Forelimb muscle (tissue), 1 donor: ENCODE results near the gene CEP135. TPM values are rescaled to one million over a fixed set of nuclear protein-coding genes. Genes with fewer than 3 reads are reported as not detected.

Source experiments
- DNase-seq: peaks from one replicate; pipeline ENCODE4 v3.0.0-alpha.2; 2013; ENCODE audit warnings: low read depth
- polyA plus RNA-seq: library from polyadenylated mRNA; unstranded; fragments of 120-200 nt; gene quantifications from one replicate; pipeline ENCODE4 v1.2.1, GENCODE V29; 2013; ENCODE audit not compliant: insufficient read length

The CEP135 gene
- polyA plus RNA-seq, 1 donor, result 5.6 TPM

DNA sequence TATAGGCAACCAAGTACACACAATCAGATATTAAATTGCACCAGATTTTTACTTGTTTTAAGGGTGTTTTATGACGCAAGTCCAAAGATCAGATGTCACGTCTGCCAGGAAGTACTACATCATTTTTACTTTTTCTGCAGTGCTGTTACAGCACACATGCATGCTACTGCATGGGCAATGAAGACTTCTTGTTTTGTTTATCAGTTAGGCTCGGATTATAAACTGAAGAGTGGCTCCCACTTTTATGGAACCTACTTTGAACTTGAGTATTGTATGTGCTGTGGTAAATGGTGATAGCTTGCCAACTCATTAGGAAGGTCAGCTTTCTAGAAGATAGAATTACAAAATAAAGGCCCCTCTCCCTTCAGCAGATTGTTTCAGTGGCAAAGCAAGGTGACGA lies 131.6 kb downstream of the CEP135 start:
- no peak for DNase-seq

DNA sequence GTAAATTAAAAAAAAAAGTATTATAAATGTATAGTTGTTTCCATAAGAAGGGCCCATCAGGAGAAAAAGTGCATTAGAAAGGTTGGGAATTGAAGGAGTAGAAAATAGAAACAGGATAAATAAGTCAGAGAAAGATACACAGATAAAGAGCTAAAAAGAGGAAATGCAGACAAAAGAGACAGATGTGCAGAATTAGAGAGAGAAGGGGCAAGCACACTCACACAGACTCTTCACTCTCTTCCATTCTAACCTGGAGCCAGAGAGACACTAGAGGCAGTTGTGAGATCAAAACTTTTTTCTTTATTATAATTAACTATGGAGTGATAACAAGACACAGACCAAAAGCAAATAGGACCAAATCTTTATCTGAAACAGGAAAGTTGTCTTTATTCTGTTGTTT lies 134.1 kb downstream of the CEP135 start:
- no peak for DNase-seq

Other genes starting within 250 kb of the CEP135 start
- not detected for gene EXOC1L, start 129.2 kb upstream of the CEP135 start, polyA plus RNA-seq
- gene EXOC1, start 95.3 kb upstream of the CEP135 start, polyA plus RNA-seq, result 27.5 TPM